ENCODE measurements around the gene STRN4. TPM values are rescaled to one million over a fixed set of nuclear protein-coding genes. Genes with fewer than 3 reads are reported as not detected.
"Not testable (repeated sequence)": the region's sequence is repeated elsewhere in the genome, so short reads cannot be mapped to it uniquely, and the experiment has no call there.

Gene STRN4
- total RNA-seq, 2 experiments from 2014 or later, result 79.2 to 87.5 TPM

GRCh38 chr19:46764817-46765291 is 18.6 kb upstream of the STRN4 start:
- POLR2A ChIA-PET, result interaction anchor here (0.5 kb wide), 1 partner anchor 1553 kb away, joined by 3 read pairs; no protein-coding TSS in a partner anchor
- H3K4me3 Mint-ChIP-seq, result no peak overlapping the region

GRCh38 chr19:46762245-46762890 is 16.1 kb upstream of the STRN4 start:
- ATAC-seq (ENCODE audit: low read depth) (no peak), DNase-seq (no peak)
- H3K9me3 Mint-ChIP-seq, result no peaks in the 10 kb centered on the region
- peaks cover 8% of the 10 kb centered on the region for H3K4me1 Mint-ChIP-seq
- POLR2A ChIA-PET, result no interaction called here
- no peaks in the 10 kb centered on the region for H3K27me3 Mint-ChIP-seq
- H3K4me3 Mint-ChIP-seq, result no peak overlapping the region
- no peak overlapping the region for H3K27ac Mint-ChIP-seq
- no peaks in the 10 kb centered on the region for H3K36me3 Mint-ChIP-seq

More at GRCh38 chr19:46764817-46765291, 18.6 kb upstream of the STRN4 start:
- ATAC-seq (ENCODE audit: low read depth), result no peak
- Mint-ChIP-seq H3K27ac (no peak overlapping the region), H3K27me3 (no peaks in the 10 kb centered on the region), H3K9me3 (no peaks in the 10 kb centered on the region), H3K36me3 (no peaks in the 10 kb centered on the region), H3K4me1 (peaks cover 5% of the 10 kb centered on the region)
- no peak for DNase-seq

- no peaks in the 10 kb centered on the region for H3K9me3 Mint-ChIP-seq
- H3K4me1 Mint-ChIP-seq, result peaks cover 6% of the 10 kb centered on the region
- H3K4me3 Mint-ChIP-seq, result no peak overlapping the region
- ATAC-seq (ENCODE audit: low read depth) (no peak), DNase-seq (no peak)
- H3K27ac Mint-ChIP-seq, result no peak overlapping the region
- H3K27me3 Mint-ChIP-seq, result no peaks in the 10 kb centered on the region
- peaks cover 2% of the 10 kb centered on the region for H3K36me3 Mint-ChIP-seq
- POLR2A ChIA-PET, result no interaction called here
Measured at GRCh38 chr19:46761418-46761831, 15.2 kb upstream of the STRN4 start.

GRCh38 chr19:46760897-46761296 is 14.6 kb upstream of the STRN4 start:
- DNase-seq; H3K36me3 Mint-ChIP-seq; POLR2A ChIA-PET; ATAC-seq (ENCODE audit: low read depth); H3K4me3 Mint-ChIP-seq; H3K4me1 Mint-ChIP-seq; H3K27ac Mint-ChIP-seq; H3K27me3 Mint-ChIP-seq; H3K9me3 Mint-ChIP-seq: not testable (repeated sequence)

GRCh38 chr19:46760363-46760762 is 14.1 kb upstream of the STRN4 start:
- DNase-seq (no peak), ATAC-seq (ENCODE audit: low read depth) (no peak)
- Mint-ChIP-seq H3K9me3 (no peaks in the 10 kb centered on the region), H3K4me1 (peaks cover 6% of the 10 kb centered on the region), H3K4me3 (no peak overlapping the region), H3K27me3 (no peaks in the 10 kb centered on the region), H3K36me3 (peaks cover 2% of the 10 kb centered on the region), H3K27ac (no peak overlapping the region)
- POLR2A ChIA-PET, result no interaction called here

GRCh38 chr19:46759817-46760333 is 13.6 kb upstream of the STRN4 start:
- Mint-ChIP-seq H3K27me3 (no peaks in the 10 kb centered on the region), H3K27ac (no peak overlapping the region), H3K36me3 (peaks cover 2% of the 10 kb centered on the region), H3K4me1 (peaks cover 6% of the 10 kb centered on the region), H3K4me3 (no peak overlapping the region), H3K9me3 (no peaks in the 10 kb centered on the region)
- no peak for DNase-seq
- no peak for ATAC-seq (ENCODE audit: low read depth)
- POLR2A ChIA-PET, result no interaction called here

GRCh38 chr19:46759206-46759605 is 13.0 kb upstream of the STRN4 start:
- ATAC-seq (ENCODE audit: low read depth), result no peak
- H3K27ac Mint-ChIP-seq, result no peak overlapping the region
- H3K36me3 Mint-ChIP-seq, result peaks cover 2% of the 10 kb centered on the region
- H3K9me3 Mint-ChIP-seq, result no peaks in the 10 kb centered on the region
- no peak overlapping the region for H3K4me3 Mint-ChIP-seq
- POLR2A ChIA-PET, result no interaction called here
- no peak for DNase-seq
- no peaks in the 10 kb centered on the region for H3K27me3 Mint-ChIP-seq
- peaks cover 6% of the 10 kb centered on the region for H3K4me1 Mint-ChIP-seq

- ATAC-seq (ENCODE audit: low read depth), result no peak
- H3K4me1 Mint-ChIP-seq, result peaks cover 14% of the 10 kb centered on the region
Measured at GRCh38 chr19:46756544-46756888, 10.3 kb upstream of the STRN4 start.

GRCh38 chr19:46755853-46756543 is 9.7 kb upstream of the STRN4 start:
- no peaks in the 10 kb centered on the region for H3K27me3 Mint-ChIP-seq
- H3K4me1 Mint-ChIP-seq, result peaks cover 14% of the 10 kb centered on the region
- H3K9me3 Mint-ChIP-seq, result no peaks in the 10 kb centered on the region
- H3K4me3 Mint-ChIP-seq, result no peak overlapping the region
- no peak for DNase-seq
- H3K27ac Mint-ChIP-seq, result no peak overlapping the region
- no peak for ATAC-seq (ENCODE audit: low read depth)
- POLR2A ChIA-PET, result no interaction called here
- peaks cover 5% of the 10 kb centered on the region for H3K36me3 Mint-ChIP-seq

More at GRCh38 chr19:46756544-46756888, 10.3 kb upstream of the STRN4 start:
- Mint-ChIP-seq H3K9me3 (no peaks in the 10 kb centered on the region), H3K4me3 (no peak overlapping the region), H3K36me3 (peaks cover 5% of the 10 kb centered on the region), H3K27ac (no peak overlapping the region), H3K27me3 (no peaks in the 10 kb centered on the region)
- DNase-seq, result no peak
- POLR2A ChIA-PET, result no interaction called here

- POLR2A ChIA-PET, result interaction anchor here (2.2 kb wide), 1 partner anchor 34 kb away, joined by 9 read pairs; the partner anchor contains the start of gene SLC1A5
- ATAC-seq (ENCODE audit: low read depth), result no peak
- Mint-ChIP-seq H3K27ac (no peak overlapping the region), H3K27me3 (no peaks in the 10 kb centered on the region), H3K4me3 (no peak overlapping the region), H3K9me3 (no peaks in the 10 kb centered on the region), H3K36me3 (peaks cover 5% of the 10 kb centered on the region), H3K4me1 (peaks cover 14% of the 10 kb centered on the region)
- DNase-seq, result no peak
Measured at GRCh38 chr19:46755077-46755852, 9.0 kb upstream of the STRN4 start.

GRCh38 chr19:46753420-46754155 is 7.3 kb upstream of the STRN4 start:
- peaks cover 16% of the 10 kb centered on the region for H3K4me1 Mint-ChIP-seq
- H3K4me3 Mint-ChIP-seq, result no peak overlapping the region
- POLR2A ChIA-PET, result interaction anchor here (0.8 to 2.2 kb wide), 6 partner anchors 8 to 87 kb away, joined by 3 to 9 read pairs (median 4); partner anchors contain the start of genes FKRP and SLC1A5
- H3K27me3 Mint-ChIP-seq, result no peaks in the 10 kb centered on the region
- no peaks in the 10 kb centered on the region for H3K9me3 Mint-ChIP-seq
- H3K36me3 Mint-ChIP-seq, result peaks cover 8% of the 10 kb centered on the region
- ATAC-seq (ENCODE audit: low read depth), result peak; percentile 92
- DNase-seq, result peak; percentile 75
- H3K27ac Mint-ChIP-seq, result no peak overlapping the region

GRCh38 chr19:46748325-46749109 is 2.3 kb upstream of the STRN4 start:
- Mint-ChIP-seq H3K36me3 (peaks cover 9% of the 10 kb centered on the region), H3K9me3 (no peaks in the 10 kb centered on the region), H3K27ac (no peak overlapping the region), H3K4me3 (no peak overlapping the region), H3K4me1 (peaks cover 27% of the 10 kb centered on the region), H3K27me3 (no peaks in the 10 kb centered on the region)
- DNase-seq, result peak; percentile 76
- POLR2A ChIA-PET, result no interaction called here
- ATAC-seq (ENCODE audit: low read depth), result no peak
